NCI-H2171 (cell line): ENCODE measurements around the gene MCF2L.

Experiments used
- DNase-seq: peaks from one replicate; lab custom pipeline; 2025; lab: John Stamatoyannopoulos, UW

MCF2L gene

DNA sequence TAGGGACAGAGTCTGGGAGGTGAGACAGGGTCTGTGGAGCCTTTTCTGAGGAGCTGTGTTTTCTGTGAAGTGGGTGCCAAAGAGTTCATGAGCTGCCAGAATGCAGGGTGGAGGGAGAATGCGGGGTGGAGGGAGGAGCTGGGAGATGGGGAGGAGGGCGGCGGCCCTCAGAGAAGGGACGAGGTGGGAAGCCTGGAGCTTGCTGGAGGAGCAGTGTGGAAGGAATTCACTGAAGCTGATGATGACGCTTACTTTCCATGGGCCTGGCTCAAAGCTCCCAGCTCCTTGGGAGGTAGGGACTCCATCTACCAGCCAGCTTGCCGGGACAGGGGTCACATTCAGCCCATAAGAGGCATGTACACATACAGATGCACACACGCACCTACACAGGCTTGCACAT is 62.5 kb downstream of the MCF2L start:
- DNase-seq: no peak

DNA sequence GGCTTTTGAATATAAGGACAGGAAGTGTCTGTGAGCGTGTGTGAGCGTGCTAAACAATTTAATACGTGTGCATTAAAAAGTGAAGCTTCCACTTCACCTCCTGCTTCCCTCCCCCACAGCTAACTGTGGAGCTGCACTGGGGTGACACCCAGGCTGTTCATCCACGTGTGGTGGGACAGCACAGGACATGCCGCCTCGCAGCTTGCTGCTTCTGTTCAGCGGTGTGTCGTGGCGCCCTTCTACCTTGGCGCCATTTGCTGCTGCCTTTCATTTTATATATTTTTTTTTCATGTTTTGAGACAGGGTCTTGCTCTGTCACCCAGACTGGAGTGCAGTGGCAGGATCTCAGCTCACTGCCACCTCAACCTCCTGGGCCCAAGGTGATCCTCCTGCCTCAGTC is 63.3 kb downstream of the MCF2L start:
- no peak for DNase-seq

DNA sequence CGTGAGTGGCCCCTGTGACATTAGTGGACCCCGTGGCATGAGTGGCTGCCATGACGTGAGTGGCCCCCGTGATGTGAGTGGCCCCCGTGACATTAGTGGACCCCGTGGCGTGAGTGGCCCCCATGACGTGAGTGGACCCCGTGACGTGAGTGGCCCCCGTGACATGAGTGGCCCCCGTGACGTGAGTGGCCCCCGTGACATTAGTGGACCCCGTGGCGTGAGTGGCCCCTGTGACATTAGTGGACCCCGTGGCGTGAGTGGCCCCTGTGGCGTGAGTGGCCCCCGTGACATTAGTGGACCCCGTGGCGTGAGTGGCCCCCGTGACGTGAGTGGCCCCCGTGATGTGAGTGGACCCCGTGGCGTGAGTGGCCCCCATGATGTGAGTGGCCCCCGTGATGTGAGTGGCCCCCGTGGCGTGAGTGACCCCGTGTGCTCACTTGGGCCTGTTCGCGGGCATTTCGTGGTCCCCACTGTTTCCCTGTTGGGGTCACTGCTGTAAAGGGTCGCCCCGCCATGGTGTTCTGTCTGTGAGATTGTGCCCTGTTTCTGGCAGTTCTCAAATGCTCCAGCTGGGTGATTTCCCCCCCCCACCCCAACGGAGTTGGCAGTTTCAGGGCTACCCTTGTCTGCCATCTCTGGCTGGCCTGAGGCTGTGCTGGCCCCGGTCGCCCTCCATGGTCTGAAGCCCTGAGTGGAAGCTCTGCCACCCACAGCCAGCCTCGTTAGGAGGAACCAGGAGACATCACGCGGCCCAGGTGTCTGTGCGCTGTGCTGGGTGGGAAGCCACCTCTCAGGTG is 64.2 kb downstream of the MCF2L start:
- DNase-seq: no peak

DNA sequence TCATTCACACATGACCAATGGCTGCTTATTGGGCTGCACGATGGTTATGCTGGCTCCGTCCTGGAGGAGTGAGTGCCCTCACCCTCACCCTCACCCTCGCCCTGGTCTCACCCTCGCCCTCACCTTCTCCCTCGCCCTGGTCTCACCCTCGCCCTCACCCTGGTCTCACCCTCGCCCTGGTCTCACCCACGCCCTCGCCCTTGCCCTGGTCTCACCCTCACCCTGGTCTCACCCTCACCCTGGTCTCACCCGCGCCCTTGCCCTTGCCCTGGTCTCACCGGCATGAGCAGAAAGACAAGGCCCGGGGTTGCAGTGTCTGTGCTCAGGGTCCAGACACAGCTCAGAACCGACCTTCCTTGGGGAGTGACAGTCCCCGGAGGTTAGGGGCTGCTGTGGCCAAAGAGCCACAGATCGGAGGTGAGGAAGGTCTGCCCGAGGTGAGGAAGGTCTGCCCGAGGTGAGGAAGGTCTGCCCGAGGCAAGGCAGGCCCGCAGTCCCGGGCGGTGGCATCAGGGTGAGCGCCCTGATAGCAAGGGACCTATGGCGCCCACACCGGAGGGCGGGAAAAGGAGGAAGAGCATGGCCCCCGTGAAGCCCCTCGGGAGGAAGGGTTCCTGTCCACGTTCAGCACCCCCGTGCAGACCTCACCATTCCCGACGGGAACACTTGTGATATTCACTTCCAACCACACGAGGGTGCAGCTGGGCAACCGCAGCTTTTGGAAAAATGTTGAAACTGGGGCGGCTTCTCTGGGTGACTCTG is 65.6 kb downstream of the MCF2L start:
- no peak for DNase-seq

DNA sequence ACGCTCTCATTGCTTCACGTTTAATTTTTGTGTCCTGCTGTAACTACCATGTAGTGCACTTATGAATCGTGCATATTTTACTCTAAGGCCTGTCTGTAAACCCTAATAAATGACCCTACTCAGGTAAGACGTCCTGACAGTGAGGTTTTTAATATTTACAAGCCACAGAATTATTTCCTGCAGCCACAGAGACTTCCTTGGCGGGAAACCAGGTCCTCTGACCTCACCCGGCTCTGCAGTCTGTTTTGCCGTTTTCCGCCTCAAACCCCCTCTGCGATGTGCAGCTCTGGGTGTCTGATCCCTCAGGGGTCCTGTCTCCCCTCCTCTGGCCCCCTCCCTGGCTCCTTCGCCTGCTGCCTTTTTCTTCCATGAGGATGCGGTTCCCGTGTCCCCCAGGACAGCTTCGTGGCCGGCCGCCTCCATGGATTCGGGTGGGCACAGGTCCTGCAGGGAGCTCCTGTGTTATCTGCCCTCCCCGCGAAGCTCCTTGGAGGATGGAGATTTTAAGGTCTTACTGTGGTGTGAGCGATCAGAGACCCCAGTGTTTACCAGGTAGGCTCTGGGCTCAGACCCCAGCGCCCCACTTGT is 66.3 kb downstream of the MCF2L start:
- DNase-seq: no peak

DNA sequence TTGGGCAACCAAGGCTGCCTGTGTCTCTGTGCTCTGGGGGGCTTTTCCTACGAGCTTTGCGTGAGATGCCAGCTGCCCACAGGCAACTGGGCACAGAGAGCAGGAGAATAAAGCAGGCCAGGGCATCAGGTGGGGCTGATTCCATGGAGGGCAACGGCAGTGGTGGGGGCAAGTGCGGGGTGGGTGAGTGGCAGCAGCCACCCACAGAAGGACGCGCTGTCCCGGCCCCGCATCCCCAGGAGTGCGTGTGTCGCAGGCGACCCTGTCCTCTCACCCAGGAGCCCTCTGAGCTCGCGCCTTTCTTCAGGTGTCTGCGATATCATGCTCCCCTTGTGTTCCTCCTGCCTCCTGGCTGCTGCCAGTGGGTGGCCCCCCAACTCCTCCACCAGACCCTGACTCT is 67.4 kb downstream of the MCF2L start:
- no peak for DNase-seq

DNA sequence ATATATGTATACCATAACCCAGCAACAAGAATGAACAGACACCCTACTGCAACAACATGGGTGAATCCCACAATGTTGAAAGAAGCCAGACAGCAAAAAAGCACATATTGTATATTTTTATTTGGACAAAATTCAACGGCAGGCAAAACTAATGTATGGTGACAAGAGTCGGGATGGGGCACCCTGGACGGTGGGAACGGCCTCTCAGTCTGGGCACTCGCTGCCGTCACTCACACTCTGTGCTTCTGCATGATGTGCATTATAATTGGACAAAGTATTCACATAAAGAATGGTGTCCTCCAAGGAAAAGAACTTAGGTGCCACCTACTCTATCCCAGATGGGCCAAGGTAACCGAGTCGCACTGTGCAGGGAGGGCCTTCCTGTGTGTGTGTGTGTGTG is 71.0 kb downstream of the MCF2L start:
- no peak for DNase-seq

DNA sequence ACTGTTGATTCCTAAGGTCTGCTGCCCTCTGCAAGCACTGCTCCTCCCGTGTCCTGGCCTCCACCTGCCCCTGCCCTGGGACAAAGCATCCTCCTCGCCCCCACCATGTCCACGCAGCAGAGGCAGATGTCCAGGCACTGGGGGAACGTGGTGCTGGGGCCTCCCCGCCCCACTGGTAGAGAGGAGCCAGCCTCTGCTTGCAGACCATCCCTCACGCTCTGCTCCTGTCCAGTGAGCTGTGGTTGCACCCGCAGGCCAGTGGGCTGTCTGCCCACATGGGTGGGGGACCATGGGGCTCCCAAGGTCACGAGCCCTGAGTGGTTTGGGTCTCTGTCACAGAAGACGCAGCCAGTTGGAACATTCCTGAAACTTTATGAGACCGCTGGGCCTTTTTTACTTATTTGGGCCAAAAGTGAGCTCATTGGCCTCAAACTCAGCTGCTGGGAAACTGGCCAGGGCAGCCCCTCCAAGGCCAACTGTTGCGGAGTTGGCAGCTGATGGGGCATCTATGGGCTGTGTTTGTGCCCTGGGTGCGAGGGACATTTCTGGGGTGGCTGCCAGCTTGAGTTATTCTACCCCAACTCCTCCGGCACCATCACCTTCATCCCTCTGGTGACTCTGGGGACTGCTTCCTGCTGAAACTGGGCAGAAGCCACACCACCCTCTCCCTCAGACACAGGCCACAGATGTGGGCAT is 71.7 kb downstream of the MCF2L start:
- no peak for DNase-seq

DNA sequence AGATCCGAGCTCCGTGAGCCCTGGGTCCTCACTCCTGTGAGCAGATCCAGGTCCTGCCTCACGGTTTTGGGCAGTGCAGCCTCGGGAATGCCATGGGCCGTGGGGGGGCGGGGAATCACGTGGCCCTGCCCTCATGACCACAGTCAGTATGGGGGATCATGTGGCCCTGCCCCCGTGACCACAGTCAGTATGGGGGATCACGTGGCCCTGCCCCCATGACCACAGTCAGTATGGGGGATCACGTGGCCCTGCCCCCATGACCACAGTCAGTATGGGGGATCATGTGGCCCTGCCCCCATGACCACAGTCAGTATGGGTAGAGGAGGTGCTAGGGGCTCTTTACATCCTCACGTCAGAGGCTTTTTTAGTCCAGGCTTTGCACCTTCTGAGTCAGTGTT is 72.3 kb downstream of the MCF2L start:
- no peak for DNase-seq

DNA sequence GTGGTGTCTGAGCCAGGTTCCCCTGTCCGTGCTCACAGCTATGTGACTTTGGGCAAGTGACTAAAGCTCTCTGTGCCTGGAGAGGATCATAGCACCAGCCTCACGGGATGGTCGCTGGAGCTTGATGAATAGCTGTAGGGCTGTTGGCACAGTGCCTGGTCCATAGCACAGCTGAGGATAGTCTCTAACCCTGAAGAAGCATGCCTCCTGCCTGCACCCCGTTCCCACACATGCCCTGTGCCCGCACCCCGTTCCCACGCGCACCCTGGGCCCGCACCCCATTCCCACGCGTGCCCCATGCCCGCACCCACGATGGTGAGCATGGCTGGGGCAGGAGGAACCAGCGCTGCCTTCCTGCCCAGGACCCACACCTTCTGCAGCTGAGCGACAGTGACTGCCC is 72.9 kb downstream of the MCF2L start:
- DNase-seq: no peak

DNA sequence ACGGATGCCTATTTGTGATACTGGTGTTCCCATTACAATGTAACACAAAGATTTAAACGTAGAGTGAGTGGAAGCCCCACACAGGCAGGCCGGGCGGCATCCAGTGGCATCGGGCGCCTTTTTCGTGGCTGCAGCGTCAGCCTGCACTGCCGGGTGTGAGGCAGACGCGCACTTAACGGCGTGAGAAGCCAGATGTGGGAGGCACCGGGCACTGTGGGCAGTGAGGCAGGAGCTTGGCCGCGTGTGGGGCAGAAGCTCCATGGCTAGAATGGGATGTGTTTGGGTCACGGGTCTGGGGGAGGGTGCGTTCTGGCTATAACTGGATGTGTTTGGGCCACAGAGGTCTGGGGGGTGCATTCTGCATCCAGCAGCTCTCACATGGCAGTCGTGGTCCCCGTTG is 73.4 kb downstream of the MCF2L start:
- DNase-seq: no peak

DNA sequence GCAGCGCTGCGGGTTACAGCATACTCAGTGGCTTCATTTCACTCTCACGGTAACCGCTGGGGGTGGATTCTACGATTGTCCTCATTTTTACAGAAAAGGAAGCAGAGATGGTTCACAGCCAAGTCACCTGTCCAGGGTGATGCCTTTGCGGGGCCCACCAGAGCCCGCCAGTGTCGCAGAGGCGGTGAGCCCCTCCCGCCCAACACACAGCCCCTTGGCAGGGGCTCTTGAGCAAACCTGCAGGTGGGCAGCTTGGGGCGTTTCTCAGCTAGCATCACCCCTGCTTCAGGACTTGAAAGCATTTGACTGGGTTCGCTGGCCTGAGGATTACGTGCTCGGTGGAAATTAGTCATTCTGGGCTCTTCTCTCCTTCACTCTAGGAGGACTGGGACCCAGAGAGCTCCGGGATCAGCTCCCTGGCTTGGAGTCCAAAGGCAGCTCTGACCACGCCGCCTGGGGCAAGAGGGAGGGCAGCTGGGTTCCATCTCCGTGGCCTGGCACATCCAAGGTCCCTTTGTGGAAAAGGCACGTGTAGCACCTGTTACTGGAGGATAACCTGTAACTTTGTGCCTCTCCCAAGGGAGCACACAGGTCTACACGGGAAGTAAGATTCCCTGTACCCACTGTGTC is 74.1 kb downstream of the MCF2L start:
- DNase-seq: no peak

DNA sequence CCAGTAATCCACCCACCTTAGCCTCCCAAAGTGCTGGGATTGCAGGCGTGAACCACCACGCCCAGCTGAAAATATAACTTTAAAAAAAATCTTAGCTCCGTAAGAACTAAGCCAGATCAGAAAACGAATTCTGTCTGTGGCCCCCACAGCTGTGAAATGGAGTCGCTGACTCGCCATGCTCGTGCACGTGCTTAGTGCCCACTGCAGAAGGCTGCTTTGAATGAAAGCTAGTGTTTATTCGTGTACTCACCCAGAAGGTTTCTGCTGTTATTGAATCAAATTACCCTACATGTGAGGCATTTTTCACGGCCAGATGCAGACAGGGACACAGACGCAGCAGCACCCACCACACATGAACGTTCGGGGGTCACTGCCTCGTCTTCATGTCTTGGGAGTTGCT is 74.9 kb downstream of the MCF2L start:
- DNase-seq: no peak

DNA sequence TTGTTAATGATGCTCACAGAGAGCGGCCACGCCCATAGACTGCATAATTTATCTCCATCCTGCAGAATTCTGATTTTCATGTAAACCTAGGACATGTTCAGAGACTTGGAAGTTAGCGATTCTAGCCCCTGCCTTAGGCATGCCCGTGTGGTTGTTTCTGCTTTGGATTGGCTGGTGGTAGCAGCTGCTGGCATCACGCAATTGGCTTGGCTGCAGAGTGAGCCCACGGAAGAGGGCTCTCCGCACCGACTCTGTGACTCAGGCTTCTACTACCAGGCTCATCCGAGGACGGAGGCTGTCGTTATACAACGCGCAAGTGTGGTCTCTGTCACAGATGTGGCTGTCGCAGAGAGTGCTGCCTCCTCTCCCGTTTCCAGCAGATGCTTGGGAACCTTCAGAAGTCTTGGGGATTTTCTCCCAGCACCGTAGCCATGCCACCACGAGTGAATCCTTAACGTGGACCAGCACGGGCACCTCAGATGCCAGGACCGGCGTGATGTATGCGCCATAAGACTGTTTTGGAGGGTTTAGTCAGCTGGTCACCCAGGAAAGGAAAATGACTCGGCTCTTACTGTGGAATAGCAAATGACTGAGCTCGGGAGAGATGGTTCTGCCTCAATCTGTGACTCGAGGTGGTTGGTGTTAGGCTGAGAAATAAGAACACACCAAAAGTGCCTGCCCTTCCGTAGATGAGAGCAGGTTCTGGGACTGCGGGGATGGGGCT is 75.5 kb downstream of the MCF2L start:
- no peak for DNase-seq

DNA sequence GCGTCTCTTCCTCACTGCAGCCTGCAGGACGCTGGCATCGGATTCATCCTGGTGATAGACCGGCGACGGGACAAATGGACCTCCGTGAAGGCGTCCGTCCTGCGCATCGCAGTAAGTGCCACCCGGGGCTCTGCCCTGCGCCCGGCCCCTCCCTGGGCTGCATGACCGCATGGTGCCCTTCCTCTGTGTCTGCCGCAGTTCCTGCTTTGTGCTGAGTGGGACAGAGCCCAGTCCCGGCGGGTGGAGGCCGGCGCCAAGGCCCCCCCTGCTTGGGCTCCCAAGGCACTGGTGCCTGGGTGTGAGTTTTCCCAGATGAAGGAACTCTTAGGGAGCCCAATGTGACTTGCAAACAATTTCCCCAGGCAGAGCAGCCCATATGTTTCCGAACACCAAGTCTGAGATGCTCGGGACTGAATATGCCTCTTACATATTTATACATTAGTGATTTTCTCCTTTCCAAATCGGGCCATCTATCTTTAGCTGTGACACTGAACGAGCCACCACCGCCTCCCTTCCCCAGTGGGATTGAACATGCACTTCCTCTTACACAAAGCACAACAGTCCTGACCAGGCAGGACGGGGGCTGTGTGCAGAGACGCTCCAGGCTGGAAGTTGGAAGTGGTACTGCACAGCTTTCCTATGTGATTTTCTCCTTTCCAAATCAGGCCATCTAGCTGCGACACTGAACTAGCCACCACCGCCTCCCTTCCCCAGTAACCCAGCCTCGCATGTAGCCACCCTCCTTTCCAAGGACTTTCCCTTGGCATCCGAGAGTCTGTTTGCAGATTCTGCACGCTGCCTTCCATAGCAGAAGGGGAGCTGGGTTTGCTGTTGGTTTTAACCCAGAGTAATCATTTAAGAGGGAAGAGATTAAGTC is 76.5 kb downstream of the MCF2L start:
- DNase-seq: no peak

DNA sequence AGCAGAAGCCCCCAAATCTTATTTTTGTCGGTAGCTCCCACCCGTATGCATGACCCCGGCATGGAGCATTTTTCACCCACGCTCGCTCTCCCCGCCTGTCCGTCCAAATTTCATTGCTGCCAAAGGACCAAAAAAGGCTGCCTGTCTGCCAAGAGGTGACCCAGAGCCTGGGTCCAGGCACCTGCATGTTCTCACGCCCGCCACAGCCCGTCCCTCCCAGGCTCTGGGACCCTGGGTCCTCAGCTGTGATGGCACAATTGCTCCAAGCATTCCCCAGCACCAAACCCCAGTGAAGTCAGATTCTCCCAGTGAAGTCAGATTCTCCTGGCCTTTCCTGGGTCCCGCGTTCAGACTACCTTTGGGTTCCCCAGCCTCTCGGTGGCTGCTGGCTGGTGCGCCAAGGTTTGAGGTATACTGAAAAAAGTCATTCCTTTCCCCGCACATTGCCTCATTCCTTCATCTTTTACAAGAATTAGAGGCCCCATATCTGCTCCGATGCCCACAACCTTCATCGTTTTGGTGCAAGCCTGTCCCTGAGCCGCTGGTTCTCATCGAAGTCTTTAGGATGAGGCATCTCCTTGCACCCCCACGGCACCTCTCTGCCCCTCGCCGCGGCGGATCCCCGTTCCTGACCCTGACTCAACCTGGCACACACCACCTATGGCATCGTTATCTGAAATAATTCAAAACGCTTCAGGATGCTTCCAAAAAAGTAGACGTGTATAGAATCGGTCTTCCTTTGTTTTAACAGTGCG is 77.3 kb downstream of the MCF2L start:
- no peak for DNase-seq

DNA sequence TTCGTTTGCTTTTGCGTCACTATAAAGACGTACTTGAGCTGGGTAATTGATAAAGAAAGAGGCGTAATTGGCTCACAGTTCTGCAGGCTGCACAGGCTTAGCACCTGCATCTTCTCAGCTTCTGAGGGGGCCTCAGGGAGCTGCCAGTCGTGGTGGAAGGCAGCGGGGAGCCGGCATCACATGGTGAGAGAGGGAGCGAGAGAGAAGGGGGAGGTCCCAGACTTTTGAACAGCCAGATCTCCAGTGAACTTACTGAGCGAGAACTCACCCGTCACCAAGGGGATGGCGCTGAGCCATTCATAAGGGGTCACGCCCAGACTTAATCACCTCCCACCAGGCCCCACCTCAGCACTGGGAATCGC is 77.8 kb downstream of the MCF2L start:
- DNase-seq: no peak

DNA sequence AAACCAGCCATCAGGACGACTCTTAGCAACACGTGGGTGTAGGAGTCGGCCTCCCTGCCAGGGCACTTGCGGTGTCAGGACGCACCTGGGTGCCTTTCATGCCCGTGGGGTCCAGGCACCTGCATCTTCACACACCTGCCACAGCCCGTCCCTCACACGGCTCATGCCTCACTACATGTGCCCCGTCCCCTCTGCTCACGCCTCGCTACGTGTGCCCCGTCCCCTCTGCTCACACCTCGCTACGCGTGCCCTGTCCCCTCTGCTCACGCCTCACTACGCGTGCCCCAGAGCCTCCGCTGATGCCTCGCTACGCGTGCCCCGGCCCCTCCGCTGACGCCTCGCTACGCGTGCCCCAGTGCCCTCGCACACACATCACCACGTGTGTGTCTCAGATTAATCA is 78.6 kb downstream of the MCF2L start:
- DNase-seq: no peak

DNA sequence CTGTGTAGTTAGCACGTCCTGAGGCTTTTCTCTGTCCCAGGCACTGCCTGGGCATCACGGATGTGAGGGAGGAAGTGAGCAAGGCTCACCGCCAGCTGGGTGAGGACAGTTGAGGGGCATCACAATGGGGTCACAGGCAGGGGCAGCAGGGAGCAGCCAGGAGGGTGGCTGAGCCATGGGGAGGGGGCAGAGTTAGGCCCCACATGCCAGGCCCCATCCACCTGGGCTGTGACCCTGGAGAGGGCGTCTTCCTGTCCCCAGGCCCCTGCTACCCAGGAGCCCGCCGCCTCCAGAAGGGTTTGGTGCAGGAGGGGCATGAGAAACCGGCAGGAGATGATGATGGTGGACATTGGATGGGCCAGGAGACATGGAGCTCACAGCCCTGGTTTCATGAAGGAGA is 79.8 kb downstream of the MCF2L start:
- no peak for DNase-seq

DNA sequence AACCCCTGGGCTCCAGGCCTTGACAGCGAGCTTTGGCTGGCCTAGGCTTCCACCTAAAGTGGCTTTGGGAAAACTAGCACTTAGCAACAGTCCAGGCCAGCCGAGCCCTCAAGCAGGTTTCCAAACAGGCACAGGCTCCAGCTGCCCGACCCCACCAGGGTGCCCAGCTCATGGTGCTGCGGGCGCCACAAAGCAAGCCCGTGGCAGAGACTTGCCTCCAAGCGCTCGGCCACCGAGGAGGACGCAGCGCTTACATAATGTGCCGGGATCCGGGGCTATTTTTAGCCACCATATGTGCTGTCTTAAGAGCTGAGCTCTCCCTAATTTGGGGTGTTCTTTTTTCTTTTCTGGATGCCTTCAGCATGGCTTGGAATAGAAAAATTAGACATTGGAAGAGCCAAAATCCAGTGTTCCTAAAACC is 80.5 kb downstream of the MCF2L start:
- DNase-seq: no peak
